GM19238 (cell line): ENCODE results near the gene SMAP2.
"Not testable (repeated sequence)": the region's sequence is repeated elsewhere in the genome, so short reads cannot be mapped to it uniquely, and the experiment has no call there.

ENCODE experiments used
- DNase-seq: peaks from one replicate; pipeline ENCODE4 v3.0.0; 2011; ENCODE audit warnings: low spot score; ENCODE audit not compliant: insufficient read length

Gene SMAP2

GRCh38 chr1:40371707-40372258, 1.7 kb upstream of the SMAP2 start:
- no peak for DNase-seq

GRCh38 chr1:40372658-40373322, 737 bp upstream of the SMAP2 start:
- DNase-seq, result no peak

- DNase-seq, result no peak
Observed at GRCh38 chr1:40377512-40377911, 4.0 kb downstream of the SMAP2 start.

GRCh38 chr1:40379785-40380452, 6.4 kb downstream of the SMAP2 start:
- no peak for DNase-seq

- DNase-seq, result no peak
Observed at GRCh38 chr1:40380817-40381216, 7.3 kb downstream of the SMAP2 start.

GRCh38 chr1:40381268-40382107, 8.0 kb downstream of the SMAP2 start:
- no peak for DNase-seq

GRCh38 chr1:40382108-40382460, 8.6 kb downstream of the SMAP2 start:
- no peak for DNase-seq

- DNase-seq, result no peak
Observed at GRCh38 chr1:40382601-40383000, 9.1 kb downstream of the SMAP2 start.

GRCh38 chr1:40383095-40383487, 9.6 kb downstream of the SMAP2 start:
- DNase-seq, result no peak

GRCh38 chr1:40383488-40384412, 10.2 kb downstream of the SMAP2 start:
- DNase-seq, result no peak

- DNase-seq, result no peak
Observed at GRCh38 chr1:40384413-40384762, 10.9 kb downstream of the SMAP2 start.

GRCh38 chr1:40384887-40385286, 11.4 kb downstream of the SMAP2 start:
- no peak for DNase-seq

- DNase-seq, result no peak
Observed at GRCh38 chr1:40385437-40386358, 12.2 kb downstream of the SMAP2 start.

- no peak for DNase-seq
Observed at GRCh38 chr1:40386359-40386723, 12.8 kb downstream of the SMAP2 start.

GRCh38 chr1:40386796-40387195, 13.3 kb downstream of the SMAP2 start:
- DNase-seq, result no peak

GRCh38 chr1:40387381-40388306, 14.1 kb downstream of the SMAP2 start:
- DNase-seq, result not testable (repeated sequence)

GRCh38 chr1:40388456-40389321, 15.2 kb downstream of the SMAP2 start:
- DNase-seq, result not testable (repeated sequence)

- no peak for DNase-seq
Observed at GRCh38 chr1:40389322-40389803, 15.8 kb downstream of the SMAP2 start.
